Immature natural killer cell (primary cell): ENCODE data around the gene CACNA1C. TPM values are rescaled to one million over a fixed set of nuclear protein-coding genes. Genes with fewer than 3 reads are reported as not detected.

Source experiments
- DNase-seq, 3 donors: peaks; one replicate each; pipeline ENCODE4 v3.0.0; 2022; ENCODE audit warnings: mixed read lengths in 1 of 3
- H3K27ac Mint-ChIP-seq, 6 donors: one replicate each; pipeline ENCODE4 v1.8.0; 2020; ENCODE audit warnings: mixed read lengths in 6 of 6, mild to moderate bottlenecking in 5 of 6, inconsistent platforms in 4 of 6, moderate library complexity in 3 of 6
- H3K27me3 Mint-ChIP-seq, 3 donors: one replicate each; pipeline ENCODE4 v1.8.0; 2020 to 2021; ENCODE audit warnings: low read depth in 3 of 3, mild to moderate bottlenecking in 3 of 3, mixed read lengths in 3 of 3, moderate library complexity in 3 of 3, inconsistent platforms in 1 of 3
- H3K36me3 Mint-ChIP-seq, 3 donors: one replicate each; pipeline ENCODE4 v1.8.0; 2020; ENCODE audit warnings: mixed read lengths in 3 of 3, inconsistent platforms in 2 of 3, mild to moderate bottlenecking in 2 of 3
- H3K4me1 Mint-ChIP-seq, 2 donors: one replicate each; pipeline ENCODE4 v1.8.0; 2020; ENCODE audit warnings: inconsistent platforms in 2 of 2, mild to moderate bottlenecking in 2 of 2, mixed read lengths in 2 of 2, moderate library complexity in 1 of 2
- H3K4me3 Mint-ChIP-seq, 5 donors: one replicate each; pipeline ENCODE4 v1.8.0; 2020; ENCODE audit warnings: mild to moderate bottlenecking in 5 of 5, mixed read lengths in 5 of 5, inconsistent platforms in 3 of 5, moderate library complexity in 3 of 5
- H3K9me3 Mint-ChIP-seq, 6 donors: one replicate each; pipeline ENCODE4 v1.8.0; 2020; ENCODE audit warnings: mild to moderate bottlenecking in 6 of 6, mixed read lengths in 6 of 6, inconsistent platforms in 4 of 6, moderate library complexity in 3 of 6
- polyA plus RNA-seq, 3 donors: library from polyadenylated mRNA; unstranded; fragments of 300-500 nt; fragmentation: Illumina TruSeq; gene quantifications; one replicate each; pipeline ENCODE4 v1.2.3, GENCODE V29; 2021

CACNA1C gene
- polyA plus RNA-seq, 3 donors from 2014 or later, result 0.05 to 0.36 (median 0.12) TPM

DNA sequence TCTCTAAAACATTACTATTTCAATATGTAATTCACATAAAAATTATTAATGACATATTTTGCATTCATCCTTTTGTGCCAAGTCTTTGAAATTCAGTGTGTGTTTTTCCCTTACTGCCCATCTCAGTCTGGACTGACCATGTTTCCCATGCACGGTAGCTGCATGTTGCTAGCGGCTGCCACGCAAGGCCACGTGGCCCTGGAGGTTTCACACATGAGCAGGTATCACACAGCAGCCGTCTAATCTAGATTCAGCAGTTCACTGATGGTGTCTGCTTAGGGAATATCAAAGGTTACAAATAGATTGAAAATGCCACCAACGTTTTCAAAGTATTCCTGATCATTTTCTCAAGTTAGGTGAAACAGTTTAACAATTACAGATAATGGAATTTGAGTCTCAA, 507.1 kb downstream of the CACNA1C start:
- Mint-ChIP-seq H3K4me1 (no peaks in the 10 kb centered on the region), H3K9me3 (no peaks in the 10 kb centered on the region), H3K27ac (no peak overlapping the region), H3K4me3 (no peak overlapping the region), H3K36me3 (no peaks in the 10 kb centered on the region), H3K27me3 (peaks cover 0 to 3% (median 0%) of the 10 kb centered on the region in 3 donors)
- no peak for DNase-seq

GRCh38 chr12:2560356-2560755, 507.6 kb downstream of the CACNA1C start:
- no peak for DNase-seq
- no peak overlapping the region for H3K4me3 Mint-ChIP-seq
- H3K27me3 Mint-ChIP-seq, result peaks cover 0 to 3% (median 0%) of the 10 kb centered on the region in 3 donors
- H3K4me1 Mint-ChIP-seq, result no peaks in the 10 kb centered on the region
- no peaks in the 10 kb centered on the region for H3K9me3 Mint-ChIP-seq
- no peaks in the 10 kb centered on the region for H3K36me3 Mint-ChIP-seq
- H3K27ac Mint-ChIP-seq, result no peak overlapping the region

- Mint-ChIP-seq H3K4me1 (no peaks in the 10 kb centered on the region), H3K9me3 (no peaks in the 10 kb centered on the region), H3K27ac (no peak overlapping the region), H3K4me3 (no peak overlapping the region), H3K36me3 (no peaks in the 10 kb centered on the region), H3K27me3 (peaks cover 0 to 3% (median 0%) of the 10 kb centered on the region in 3 donors)
- no peak for DNase-seq
Measured at GRCh38 chr12:2561367-2561766, 508.6 kb downstream of the CACNA1C start.

DNA sequence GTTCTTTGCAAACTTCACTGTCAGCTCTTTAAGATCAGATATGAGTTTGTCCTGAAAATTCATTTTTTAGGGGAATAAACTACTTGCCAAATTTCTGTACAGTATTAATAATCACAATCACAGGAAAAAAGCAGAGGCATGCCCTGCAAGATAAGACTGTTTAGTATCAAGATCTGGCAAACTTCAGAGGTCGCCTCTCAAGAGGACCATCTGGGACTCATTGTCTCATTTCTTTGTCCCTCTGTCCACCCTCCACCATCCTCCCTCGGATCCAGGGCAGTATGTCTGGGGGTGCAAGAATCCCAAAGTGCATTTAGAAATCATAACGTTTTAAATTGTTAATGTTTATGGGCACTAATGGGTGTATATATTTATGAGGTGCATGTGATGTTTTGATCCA, 509.6 kb downstream of the CACNA1C start:
- no peak overlapping the region for H3K27ac Mint-ChIP-seq
- no peaks in the 10 kb centered on the region for H3K4me1 Mint-ChIP-seq
- peaks cover 0 to 1% (median 0%) of the 10 kb centered on the region in 3 donors for H3K27me3 Mint-ChIP-seq

DNA sequence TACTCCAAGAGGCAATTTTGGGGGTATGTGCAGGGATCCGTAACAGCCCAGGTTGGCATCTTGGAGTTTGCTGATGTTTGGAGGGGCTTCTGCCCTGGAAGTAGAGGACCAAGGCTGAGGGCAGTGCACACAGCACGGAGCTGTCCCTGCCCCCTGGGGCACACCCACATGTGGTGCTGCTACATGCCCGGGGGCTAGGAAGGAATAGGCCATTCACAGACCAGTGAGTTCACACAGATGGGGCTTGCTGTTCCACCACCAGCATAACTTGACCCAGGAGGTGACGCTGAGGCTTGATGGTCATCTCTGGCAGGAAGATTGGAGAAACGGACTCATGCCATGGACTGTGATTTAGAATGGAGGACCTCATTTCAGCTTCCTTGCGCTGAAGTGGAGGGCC, 510.9 kb downstream of the CACNA1C start:
- Mint-ChIP-seq H3K27ac (no peak overlapping the region), H3K4me1 (no peaks in the 10 kb centered on the region), H3K36me3 (no peaks in the 10 kb centered on the region), H3K9me3 (no peaks in the 10 kb centered on the region), H3K27me3 (peaks cover 0 to 3% (median 0%) of the 10 kb centered on the region in 3 donors), H3K4me3 (no peak overlapping the region)
- DNase-seq, result no peak

More for the DNA sequence above, 509.6 kb downstream of the CACNA1C start:
- Mint-ChIP-seq H3K4me3 (no peak overlapping the region), H3K36me3 (no peaks in the 10 kb centered on the region), H3K9me3 (no peaks in the 10 kb centered on the region)
- no peak for DNase-seq

DNA sequence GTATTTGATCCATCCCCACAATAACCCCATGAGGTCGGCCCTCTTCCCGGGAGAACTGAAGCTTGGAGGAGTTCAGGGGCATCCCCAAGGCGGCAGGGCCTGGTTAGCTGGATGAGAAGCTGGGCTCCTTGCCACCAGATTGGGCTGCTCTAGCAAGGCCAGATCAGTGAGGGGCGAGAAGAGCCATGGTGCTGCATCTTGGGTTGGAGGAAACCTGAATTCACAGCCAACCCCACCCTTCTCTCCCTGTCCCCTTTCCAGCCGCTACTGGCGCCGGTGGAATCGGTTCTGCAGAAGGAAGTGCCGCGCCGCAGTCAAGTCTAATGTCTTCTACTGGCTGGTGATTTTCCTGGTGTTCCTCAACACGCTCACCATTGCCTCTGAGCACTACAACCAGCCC, 513.4 kb downstream of the CACNA1C start:
- DNase-seq, result no peak
- H3K27me3 Mint-ChIP-seq, result peaks cover 2 to 3% (median 3%) of the 10 kb centered on the region in 3 donors
- no peaks in the 10 kb centered on the region for H3K9me3 Mint-ChIP-seq
- no peak overlapping the region for H3K4me3 Mint-ChIP-seq
- H3K4me1 Mint-ChIP-seq, result no peaks in the 10 kb centered on the region
- H3K27ac Mint-ChIP-seq, result no peak overlapping the region
- no peaks in the 10 kb centered on the region for H3K36me3 Mint-ChIP-seq

GRCh38 chr12:2567711-2568110, 514.9 kb downstream of the CACNA1C start:
- no peak for DNase-seq
- no peak overlapping the region for H3K27ac Mint-ChIP-seq
- no peaks in the 10 kb centered on the region for H3K36me3 Mint-ChIP-seq
- H3K4me1 Mint-ChIP-seq, result no peaks in the 10 kb centered on the region
- H3K27me3 Mint-ChIP-seq, result peaks cover 3% of the 10 kb centered on the region in 3 donors
- no peaks in the 10 kb centered on the region for H3K9me3 Mint-ChIP-seq
- H3K4me3 Mint-ChIP-seq, result no peak overlapping the region

DNA sequence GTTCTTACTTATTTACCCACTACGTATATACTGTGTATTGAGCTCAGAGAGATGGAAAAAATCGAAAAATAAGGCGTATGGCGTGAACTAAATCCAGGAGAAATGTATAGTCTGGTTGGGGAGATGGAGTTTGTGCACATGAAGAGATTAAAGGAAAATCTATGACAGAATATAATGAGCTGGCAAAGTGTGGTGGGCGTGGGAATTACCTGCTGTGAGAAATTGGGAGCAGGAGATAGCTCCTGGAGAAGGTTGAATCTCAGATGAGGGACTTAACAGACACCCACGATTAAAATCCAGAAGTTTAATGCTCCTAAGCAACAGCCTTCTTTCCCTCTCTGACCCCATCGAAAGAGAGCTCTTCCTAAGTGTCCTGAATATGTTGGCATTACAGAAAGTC, 517.8 kb downstream of the CACNA1C start:
- Mint-ChIP-seq H3K36me3 (no peaks in the 10 kb centered on the region), H3K4me1 (no peaks in the 10 kb centered on the region), H3K27ac (no peak overlapping the region), H3K27me3 (peaks cover 3 to 12% (median 4%) of the 10 kb centered on the region in 3 donors), H3K9me3 (no peaks in the 10 kb centered on the region), H3K4me3 (no peak overlapping the region)
- no peak for DNase-seq

DNA sequence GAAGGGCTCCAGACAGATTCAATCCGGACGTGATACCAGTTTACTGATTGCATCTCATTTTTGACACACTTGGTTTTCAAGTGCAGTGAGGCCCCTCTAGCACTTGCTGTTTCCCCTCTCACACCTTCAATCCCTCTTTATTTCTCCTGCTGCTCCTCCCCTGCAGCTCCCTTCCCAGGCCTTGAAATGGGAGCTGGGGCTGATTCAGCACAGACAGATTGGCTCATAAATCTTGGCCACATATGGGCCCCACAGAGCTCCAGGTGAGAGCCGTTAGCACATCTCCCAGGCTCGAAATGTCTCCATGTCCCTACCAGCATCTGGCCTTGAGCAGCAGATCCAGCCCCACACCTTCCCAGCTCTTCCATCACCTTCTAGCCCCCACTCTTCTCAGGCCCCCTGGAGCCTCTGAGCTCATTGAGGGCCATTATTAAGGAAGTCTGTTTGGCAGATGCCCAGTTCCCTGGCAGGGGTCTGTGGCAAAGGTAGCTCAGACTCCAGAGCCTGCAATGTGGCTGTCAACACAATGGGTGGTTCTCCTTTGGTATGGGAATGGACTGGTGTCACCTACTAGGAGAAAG, 521.7 kb downstream of the CACNA1C start:
- Mint-ChIP-seq H3K27me3 (peaks cover 4 to 10% (median 4%) of the 10 kb centered on the region in 3 donors), H3K4me1 (no peaks in the 10 kb centered on the region), H3K9me3 (no peaks in the 10 kb centered on the region), H3K4me3 (no peak overlapping the region), H3K27ac (no peak overlapping the region), H3K36me3 (no peaks in the 10 kb centered on the region)
- no peak for DNase-seq

GRCh38 chr12:2575245-2575644, 522.5 kb downstream of the CACNA1C start:
- Mint-ChIP-seq H3K9me3 (no peaks in the 10 kb centered on the region), H3K27ac (no peak overlapping the region), H3K4me3 (no peak overlapping the region), H3K36me3 (no peaks in the 10 kb centered on the region), H3K27me3 (peaks cover 4 to 10% (median 4%) of the 10 kb centered on the region in 3 donors), H3K4me1 (no peaks in the 10 kb centered on the region)
- DNase-seq, result no peak

DNA sequence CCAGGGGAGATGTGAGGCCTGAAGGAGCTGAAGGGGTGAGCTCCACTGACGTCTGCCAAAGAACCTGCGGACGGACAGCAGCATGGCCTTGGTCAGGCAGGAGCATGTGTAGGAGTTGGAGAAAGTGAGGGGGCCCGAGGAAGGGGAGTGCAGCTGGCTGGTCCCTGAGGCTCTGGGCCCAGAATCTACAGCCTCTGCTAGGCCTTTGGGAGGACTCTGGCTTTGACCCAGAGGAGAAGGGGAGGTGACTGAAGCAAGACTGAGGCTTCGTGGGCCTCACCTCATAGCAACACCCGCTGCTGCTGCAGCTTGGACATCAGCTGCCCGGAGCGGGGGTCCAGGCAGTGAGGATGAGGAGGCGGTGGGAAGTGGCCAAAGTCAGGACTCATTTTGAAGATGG, 525.4 kb downstream of the CACNA1C start:
- Mint-ChIP-seq H3K27ac (no peak overlapping the region), H3K27me3 (peaks cover 1 to 13% (median 4%) of the 10 kb centered on the region in 3 donors), H3K36me3 (no peaks in the 10 kb centered on the region), H3K4me3 (no peak overlapping the region), H3K9me3 (no peaks in the 10 kb centered on the region), H3K4me1 (no peaks in the 10 kb centered on the region)
- DNase-seq, result no peak

- no peaks in the 10 kb centered on the region for H3K9me3 Mint-ChIP-seq
- H3K4me3 Mint-ChIP-seq, result no peak overlapping the region
- no peak overlapping the region for H3K27ac Mint-ChIP-seq
- no peak for DNase-seq
- no peaks in the 10 kb centered on the region for H3K36me3 Mint-ChIP-seq
- no peaks in the 10 kb centered on the region for H3K4me1 Mint-ChIP-seq
- peaks cover 1 to 13% (median 4%) of the 10 kb centered on the region in 3 donors for H3K27me3 Mint-ChIP-seq
Measured at GRCh38 chr12:2578772-2579171, 526.0 kb downstream of the CACNA1C start.

DNA sequence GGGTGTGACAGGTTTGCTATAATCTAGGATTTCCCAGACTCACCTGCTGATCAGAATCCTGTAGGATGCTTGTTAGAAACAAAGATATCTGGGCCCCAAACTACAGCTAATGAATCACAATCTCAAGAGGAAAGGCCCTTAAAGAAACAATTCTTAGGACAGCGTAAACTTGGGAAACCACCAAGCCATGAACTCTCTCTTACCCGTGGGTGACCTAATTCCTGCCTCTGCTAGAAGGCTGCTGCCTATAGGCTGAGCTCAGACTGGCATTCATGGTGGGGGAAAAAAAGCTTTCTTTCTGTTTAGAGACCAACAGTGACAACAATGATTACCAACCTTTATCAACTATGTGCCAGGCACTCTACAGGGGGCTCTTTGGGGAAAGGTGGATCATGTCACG, 528.0 kb downstream of the CACNA1C start:
- H3K9me3 Mint-ChIP-seq, result no peaks in the 10 kb centered on the region
- no peaks in the 10 kb centered on the region for H3K36me3 Mint-ChIP-seq
- no peak overlapping the region for H3K27ac Mint-ChIP-seq
- DNase-seq, result no peak
- no peak overlapping the region for H3K4me3 Mint-ChIP-seq
- H3K27me3 Mint-ChIP-seq, result peaks cover 4 to 11% (median 5%) of the 10 kb centered on the region in 3 donors
- H3K4me1 Mint-ChIP-seq, result no peaks in the 10 kb centered on the region

DNA sequence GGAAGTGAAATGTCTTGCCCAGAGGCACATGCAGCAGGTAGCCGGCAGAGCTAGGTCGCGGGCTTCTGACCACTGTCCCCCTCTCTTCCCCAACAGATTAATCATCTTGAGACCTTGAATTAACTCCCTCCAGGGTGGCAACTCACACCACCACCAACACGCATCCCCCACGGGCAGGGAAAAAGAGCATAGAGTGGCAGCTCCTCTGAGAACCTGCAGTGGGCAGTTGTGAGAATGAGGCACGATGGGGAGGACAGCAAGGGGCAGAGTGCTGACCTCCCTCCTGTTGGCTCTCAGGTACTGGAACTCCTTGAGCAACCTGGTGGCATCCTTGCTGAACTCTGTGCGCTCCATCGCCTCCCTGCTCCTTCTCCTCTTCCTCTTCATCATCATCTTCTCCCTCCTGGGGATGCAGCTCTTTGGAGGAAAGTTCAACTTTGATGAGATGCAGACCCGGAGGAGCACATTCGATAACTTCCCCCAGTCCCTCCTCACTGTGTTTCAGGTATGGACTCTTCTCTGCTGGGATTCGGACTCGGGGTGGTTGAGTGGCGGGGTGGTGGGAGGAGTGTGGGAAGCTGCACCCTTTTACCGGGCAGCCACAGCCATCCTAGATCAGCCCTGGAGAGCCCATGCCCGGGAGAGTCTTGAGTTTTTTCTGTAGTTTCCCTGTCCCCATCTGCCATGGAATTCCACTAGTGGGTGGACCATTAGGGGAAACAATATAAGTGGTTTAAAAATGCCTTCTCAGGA, 528.7 kb downstream of the CACNA1C start:
- no peak overlapping the region for H3K4me3 Mint-ChIP-seq
- no peaks in the 10 kb centered on the region for H3K9me3 Mint-ChIP-seq
- peaks cover 4 to 13% (median 5%) of the 10 kb centered on the region in 3 donors for H3K27me3 Mint-ChIP-seq
- H3K36me3 Mint-ChIP-seq, result no peaks in the 10 kb centered on the region
- no peak for DNase-seq
- no peak overlapping the region for H3K27ac Mint-ChIP-seq
- H3K4me1 Mint-ChIP-seq, result no peaks in the 10 kb centered on the region

GRCh38 chr12:2582631-2583030, 529.8 kb downstream of the CACNA1C start:
- Mint-ChIP-seq H3K4me3 (peak overlapping the region in 1 of 5 donors; percentile 35), H3K4me1 (no peaks in the 10 kb centered on the region), H3K36me3 (no peaks in the 10 kb centered on the region), H3K27me3 (peaks cover 4 to 13% (median 5%) of the 10 kb centered on the region in 3 donors), H3K27ac (no peak overlapping the region), H3K9me3 (no peaks in the 10 kb centered on the region)
- DNase-seq, result no peak
